Femur (tissue), 1 donor: Measurements from ENCODE around the gene ANXA11.

Experiments
- DNase-seq: peaks from one replicate; pipeline ENCODE4 v3.0.0-alpha.2; 2017

The ANXA11 gene

GRCh38 chr10:80187465-80188409 is 17.6 kb downstream of the ANXA11 start:
- DNase-seq = no peak

- no peak for DNase-seq
Observed at GRCh38 chr10:80187060-80187459, 18.3 kb downstream of the ANXA11 start.

GRCh38 chr10:80186364-80187012 is 18.8 kb downstream of the ANXA11 start:
- no peak for DNase-seq

GRCh38 chr10:80185578-80186299 is 19.6 kb downstream of the ANXA11 start:
- no peak for DNase-seq

- no peak for DNase-seq
Observed at GRCh38 chr10:80184291-80184690, 21.0 kb downstream of the ANXA11 start.

GRCh38 chr10:80183436-80183835 is 21.9 kb downstream of the ANXA11 start:
- no peak for DNase-seq

GRCh38 chr10:80182986-80183385 is 22.4 kb downstream of the ANXA11 start:
- no peak for DNase-seq

- no peak for DNase-seq
Observed at GRCh38 chr10:80177781-80178636, 27.3 kb downstream of the ANXA11 start.

- no peak for DNase-seq
Observed at GRCh38 chr10:80176526-80176925, 28.8 kb downstream of the ANXA11 start.

GRCh38 chr10:80174641-80175395 is 30.5 kb downstream of the ANXA11 start:
- no peak for DNase-seq

GRCh38 chr10:80173466-80173865 is 31.9 kb downstream of the ANXA11 start:
- no peak for DNase-seq

GRCh38 chr10:80172896-80173295 is 32.4 kb downstream of the ANXA11 start:
- no peak for DNase-seq

- no peak for DNase-seq
Observed at GRCh38 chr10:80171248-80171660, 34.1 kb downstream of the ANXA11 start.

GRCh38 chr10:80170641-80171040 is 34.7 kb downstream of the ANXA11 start:
- DNase-seq = no peak

- no peak for DNase-seq
Observed at GRCh38 chr10:80170026-80170425, 35.3 kb downstream of the ANXA11 start.

- DNase-seq = no peak
Observed at GRCh38 chr10:80168679-80169380, 36.5 kb downstream of the ANXA11 start.

- no peak for DNase-seq
Observed at GRCh38 chr10:80168162-80168511, 37.2 kb downstream of the ANXA11 start.

GRCh38 chr10:80167471-80168161 is 37.7 kb downstream of the ANXA11 start:
- no peak for DNase-seq

- no peak for DNase-seq
Observed at GRCh38 chr10:80166581-80167470, 38.5 kb downstream of the ANXA11 start.
